PFSK-1 (cell line): ENCODE data around the gene SULT1A3. TPM values are rescaled to one million over a fixed set of nuclear protein-coding genes. Genes with fewer than 3 reads are reported as not detected.
"Not testable (repeated sequence)": the region's sequence is repeated elsewhere in the genome, so short reads cannot be mapped to it uniquely, and the experiment has no call there.

Experiments
- FOXP2 ChIP-seq: optimal IDR thresholded peaks from 2 replicates; pipeline ENCODE3; 2011; ENCODE audit warnings: borderline replicate concordance, control low read depth, inconsistent platforms; ENCODE audit not compliant: insufficient read depth; ENCODE audit errors: extremely low read length, extremely low read depth
- POLR2AphosphoS5 ChIP-seq: IDR thresholded peaks from 2 replicates; pipeline ENCODE4 v1.6.1; 2012; ENCODE audit warnings: low read depth, mild to moderate bottlenecking, control low read depth, low read length, moderate library complexity
- REST ChIP-seq, 2 experiments: IDR thresholded peaks; 2 replicates each; pipeline versions ENCODE4 v1.6.1 to v1.8.0; 2011 to 2012; ENCODE audit warnings: low read depth in 2 of 2, low read length in 2 of 2, control low read depth in 1 of 2, inconsistent platforms in 1 of 2, mild to moderate bottlenecking in 1 of 2, moderate library complexity in 1 of 2; ENCODE audit not compliant: insufficient read depth in 1 of 2
- SIN3A ChIP-seq: IDR thresholded peaks from 2 replicates; pipeline ENCODE4 v1.6.1; 2012; ENCODE audit warnings: mild to moderate bottlenecking, low read length, moderate library complexity, borderline replicate concordance; ENCODE audit not compliant: insufficient read depth
- TAF1 ChIP-seq: IDR thresholded peaks from 2 replicates; pipeline ENCODE4 v1.6.1; 2012; ENCODE audit warnings: low read length, control low read depth, borderline replicate concordance; ENCODE audit not compliant: insufficient read depth
- polyA plus RNA-seq: library from polyadenylated mRNA; unstranded; fragments of >200 nt; gene quantifications from one replicate; pipeline ENCODE4 v1.2.1, GENCODE V29; 2012; ENCODE audit warnings: low read depth, missing spikeins; ENCODE audit not compliant: insufficient read length

SULT1A3 gene
- 6.2 TPM for polyA plus RNA-seq

DNA sequence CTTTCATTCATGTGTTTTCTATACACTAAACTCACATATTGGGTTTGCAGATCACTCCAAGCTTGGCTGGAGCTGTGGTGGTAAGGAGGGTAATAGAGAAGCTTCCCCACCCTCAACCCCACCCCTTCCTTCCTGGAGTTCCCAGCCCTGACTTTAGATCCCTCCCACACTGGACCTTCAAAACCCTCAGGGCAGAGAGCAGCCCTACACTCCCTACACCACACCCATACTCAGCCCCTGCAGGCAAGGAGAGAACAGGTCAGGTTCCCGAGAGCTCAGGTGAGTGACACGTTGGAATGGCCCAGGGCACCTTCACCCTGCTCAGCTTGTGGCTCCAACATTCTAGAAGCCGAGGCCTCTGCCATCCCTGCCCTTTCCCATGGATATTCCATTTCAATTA, at the start of gene SULT1A3:
Gene SULT1A3 (plus strand): TSS at position 207 of the 400 bp plus-strand sequence. CDS start 1,474 bp downstream, outside the sequence.
- TF ChIP-seq POLR2AphosphoS5; REST (IDR thresholded peaks at IDR 0.05; ENCODE audit: insufficient read depth in 1 of 2, low read depth in 2 of 2, low read length in 2 of 2); FOXP2: not testable (repeated sequence)

DNA sequence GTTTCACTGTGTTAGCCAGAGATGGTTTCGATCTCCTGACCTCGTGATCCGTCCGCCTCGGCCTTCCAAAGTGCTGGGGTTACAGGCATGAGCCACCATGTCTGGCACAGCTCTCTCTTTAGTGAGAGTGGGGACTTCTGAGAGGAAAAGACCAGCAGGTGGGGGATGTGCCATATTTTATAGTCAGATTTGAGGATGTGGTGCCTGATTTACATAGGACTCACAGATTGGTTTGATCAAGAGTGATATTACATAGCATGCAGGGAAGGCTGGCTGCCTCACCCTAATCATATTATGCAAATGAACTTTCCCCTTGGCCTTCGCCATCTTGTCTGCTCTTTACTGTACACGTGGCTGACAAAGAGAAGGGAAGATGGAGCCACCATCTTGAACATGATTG, 48.0 kb upstream of the SULT1A3 start:
- TF ChIP-seq FOXP2 (no peak), POLR2AphosphoS5 (no peak), TAF1 (no peak), REST (IDR thresholded peaks at IDR 0.05; ENCODE audit: insufficient read depth in 1 of 2, low read depth in 2 of 2, low read length in 2 of 2) (no peak), SIN3A (no peak)

DNA sequence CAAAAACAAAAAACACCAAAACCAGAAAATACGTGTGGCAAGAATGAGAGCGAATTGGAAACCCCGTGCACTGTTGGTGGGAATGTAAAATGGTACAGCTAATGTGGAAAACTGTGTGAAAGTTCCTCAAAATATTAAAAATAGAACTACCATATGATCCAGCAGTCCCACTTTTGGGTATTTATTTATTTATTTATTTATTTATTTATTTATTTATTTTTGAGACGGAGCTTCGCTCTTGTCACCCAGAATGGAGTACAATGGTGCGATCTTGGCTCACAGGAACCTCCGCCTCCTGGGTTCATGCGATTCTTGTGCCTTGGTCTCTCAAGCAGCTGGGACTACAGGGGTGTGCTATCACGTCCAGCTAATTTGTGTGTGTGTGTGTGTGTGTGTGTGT, 46.5 kb upstream of the SULT1A3 start:
- no peak for TF ChIP-seq POLR2AphosphoS5
- TF ChIP-seq REST (IDR thresholded peaks at IDR 0.05; ENCODE audit: insufficient read depth in 1 of 2, low read depth in 2 of 2, low read length in 2 of 2): no peak
- TF ChIP-seq FOXP2: no peak
- no peak for TF ChIP-seq SIN3A
- TF ChIP-seq TAF1: no peak

GRCh38 chr16:30155188-30155587, 43.9 kb upstream of the SULT1A3 start:
- no peak for TF ChIP-seq TAF1
- TF ChIP-seq REST (IDR thresholded peaks at IDR 0.05; ENCODE audit: insufficient read depth in 1 of 2, low read depth in 2 of 2, low read length in 2 of 2): no peak
- TF ChIP-seq POLR2AphosphoS5: no peak
- no peak for TF ChIP-seq FOXP2
- no peak for TF ChIP-seq SIN3A

- no peak for TF ChIP-seq SIN3A
- no peak for TF ChIP-seq REST (IDR thresholded peaks at IDR 0.05; ENCODE audit: insufficient read depth in 1 of 2, low read depth in 2 of 2, low read length in 2 of 2)
- no peak for TF ChIP-seq TAF1
- TF ChIP-seq POLR2AphosphoS5: no peak
- TF ChIP-seq FOXP2: no peak
Measured at GRCh38 chr16:30157214-30157613, 41.8 kb upstream of the SULT1A3 start.
